Hepatocyte (in vitro differentiated cells): ENCODE data around the gene TMEM218. TPM values are rescaled to one million over a fixed set of nuclear protein-coding genes. Genes with fewer than 3 reads are reported as not detected.

Experiments used
- DNase-seq: peaks from one replicate; pipeline ENCODE4 v3.0.0-alpha.2; 2016; ENCODE audit warnings: low spot score
- H2AFZ ChIP-seq: fragments of 200-600 bp; sonication (generic); 2 replicates; pipeline ENCODE4 v1.6.0; 2016; ENCODE audit warnings: antibody characterized with exemption, mild to moderate bottlenecking
- H3K27ac ChIP-seq: fragments of 200-600 bp; sonication (generic); 2 replicates; pipeline ENCODE4 v1.5.1; 2016; ENCODE audit warnings: mild to moderate bottlenecking
- H3K27me3 ChIP-seq: fragments of 200-600 bp; sonication (generic); 2 replicates; pipeline ENCODE4 v1.6.1; 2016
- H3K36me3 ChIP-seq: fragments of 200-600 bp; sonication (generic); replicated peaks from 2 replicates; pipeline ENCODE4 v1.5.1; 2016; ENCODE audit warnings: low read depth; ENCODE audit not compliant: insufficient read depth
- H3K4me1 ChIP-seq: fragments of 200-600 bp; sonication (generic); 2 replicates; pipeline ENCODE4 v1.5.1; 2016; ENCODE audit warnings: mild to moderate bottlenecking, moderate library complexity; ENCODE audit not compliant: insufficient read depth
- H3K4me2 ChIP-seq: fragments of 200-600 bp; sonication (generic); 2 replicates; pipeline ENCODE4 v1.6.0; 2016
- H3K4me3 ChIP-seq: fragments of 200-600 bp; sonication (generic); 2 replicates; pipeline ENCODE4 v1.5.1; 2016; ENCODE audit warnings: mild to moderate bottlenecking
- H3K79me2 ChIP-seq: fragments of 200-600 bp; sonication (generic); 2 replicates; pipeline ENCODE4 v1.6.0; 2017; ENCODE audit warnings: mild to moderate bottlenecking
- H3K9me2 ChIP-seq: fragments of 200-600 bp; sonication (generic); replicated peaks from 2 replicates; pipeline ENCODE4 v1.6.0; 2017; ENCODE audit warnings: mild to moderate bottlenecking; ENCODE audit not compliant: insufficient read depth
- H3K9me3 ChIP-seq: fragments of 200-600 bp; sonication (generic); 2 replicates; pipeline ENCODE4 v1.5.1; 2016; ENCODE audit warnings: low read depth, mild to moderate bottlenecking
- H4K20me1 ChIP-seq: fragments of 200-600 bp; sonication (generic); 2 replicates; pipeline ENCODE4 v1.6.0; 2016; ENCODE audit warnings: mild to moderate bottlenecking; ENCODE audit not compliant: insufficient read depth, poor library complexity, severe bottlenecking
- CTCF ChIP-seq: fragments of 200-600 bp; sonication (generic); IDR thresholded peaks from 2 replicates; pipeline ENCODE4 v1.5.1; 2016; ENCODE audit warnings: antibody characterized with exemption, mild to moderate bottlenecking; ENCODE audit not compliant: poor library complexity
- EZH2 ChIP-seq: fragments of 200-600 bp; sonication (generic); IDR thresholded peaks from 2 replicates; pipeline ENCODE4 v1.6.1; 2016; ENCODE audit warnings: antibody characterized with exemption, mild to moderate bottlenecking, borderline replicate concordance
- EZH2phosphoT487 ChIP-seq: fragments of 200-600 bp; sonication (generic); IDR thresholded peaks from one replicate; pipeline ENCODE4 v1.6.1; 2018; ENCODE audit warnings: antibody characterized with exemption, mild to moderate bottlenecking, low read depth, moderate library complexity; ENCODE audit not compliant: unreplicated experiment, severe bottlenecking
- WGBS: methylation state at CpG from one replicate; pipeline ENCODE4 v1.1.6; 2016; ENCODE audit warnings: low lambda C conversion rate; ENCODE audit errors: missing lambda C conversion rate; 5-methylcytosine and 5-hydroxymethylcytosine counted together
- polyA plus RNA-seq: library from polyadenylated mRNA; unstranded; fragments of >200 nt; fragmentation: Nextera tagmentation; extraction: Ambion mirVana; gene quantifications from 2 replicates; pipeline ENCODE4 v1.2.1, GENCODE V29; 2016
- total RNA-seq: library from RNA; depleted of rRNA; stranded (reverse); fragments of >200 nt; gene quantifications from 2 replicates; pipeline ENCODE4 v1.2.3, GENCODE V29; 2014

TMEM218 gene
- total and polyA plus RNA-seq, 2 experiments from 2014 or later: 20.6 to 20.7 TPM

GRCh38 chr11:125100136-125100535, 11.3 kb downstream of the TMEM218 start:
- Histone ChIP-seq H3K4me2 (no peak overlapping the region), H3K36me3 (no peaks in the 10 kb centered on the region), H3K27me3 (no peaks in the 10 kb centered on the region), H3K9me3 (no peaks in the 10 kb centered on the region), H3K4me3 (no peak overlapping the region), H2AFZ (no peak overlapping the region), H4K20me1 (no peaks in the 10 kb centered on the region), H3K79me2 (no peaks in the 10 kb centered on the region), H3K27ac (no peak overlapping the region), H3K4me1 (no peaks in the 10 kb centered on the region), H3K9me2 (no peaks in the 10 kb centered on the region)
- no peak for DNase-seq
- TF ChIP-seq CTCF (no peak), EZH2phosphoT487 (no peak), EZH2 (no peak)
- WGBS: 95% methylated on average over 2 of the region's 2 CpGs

GRCh38 chr11:125094731-125095130, 16.7 kb downstream of the TMEM218 start:
- Histone ChIP-seq H2AFZ (no peak overlapping the region), H3K27ac (no peak overlapping the region), H3K36me3 (no peaks in the 10 kb centered on the region), H3K4me2 (no peak overlapping the region), H3K4me3 (no peak overlapping the region), H3K9me2 (no peaks in the 10 kb centered on the region), H3K9me3 (no peaks in the 10 kb centered on the region), H3K27me3 (no peaks in the 10 kb centered on the region), H4K20me1 (no peaks in the 10 kb centered on the region), H3K79me2 (no peaks in the 10 kb centered on the region), H3K4me1 (peaks cover 6% of the 10 kb centered on the region)
- 87% methylated on average over 2 of the region's 2 CpGs for WGBS
- TF ChIP-seq EZH2 (no peak), CTCF (no peak), EZH2phosphoT487 (no peak)
- DNase-seq: no peak

GRCh38 chr11:125093502-125093901, 17.9 kb downstream of the TMEM218 start:
- no peak overlapping the region for H3K27ac ChIP-seq
- no peak overlapping the region for H3K4me2 ChIP-seq
- no peaks in the 10 kb centered on the region for H3K9me3 ChIP-seq
- 84% methylated on average over 4 of the region's 4 CpGs for WGBS
- no peaks in the 10 kb centered on the region for H3K27me3 ChIP-seq
- H2AFZ ChIP-seq: no peak overlapping the region
- no peaks in the 10 kb centered on the region for H3K9me2 ChIP-seq
- H4K20me1 ChIP-seq: no peaks in the 10 kb centered on the region
- no peak for DNase-seq
- TF ChIP-seq CTCF: no peak
- TF ChIP-seq EZH2: no peak
- TF ChIP-seq EZH2phosphoT487: no peak
- H3K36me3 ChIP-seq: no peaks in the 10 kb centered on the region
- H3K79me2 ChIP-seq: no peaks in the 10 kb centered on the region
- H3K4me1 ChIP-seq: peaks cover 6% of the 10 kb centered on the region
- no peak overlapping the region for H3K4me3 ChIP-seq

- Histone ChIP-seq H4K20me1 (no peaks in the 10 kb centered on the region), H3K79me2 (no peaks in the 10 kb centered on the region), H2AFZ (no peak overlapping the region), H3K4me3 (no peak overlapping the region), H3K27me3 (no peaks in the 10 kb centered on the region), H3K27ac (no peak overlapping the region), H3K4me2 (no peak overlapping the region), H3K9me3 (no peaks in the 10 kb centered on the region), H3K36me3 (no peaks in the 10 kb centered on the region), H3K4me1 (peaks cover 6% of the 10 kb centered on the region), H3K9me2 (no peaks in the 10 kb centered on the region)
- TF ChIP-seq CTCF (no peak), EZH2 (no peak), EZH2phosphoT487 (no peak)
- DNase-seq: no peak
- WGBS: 95% methylated on average over 6 of the region's 6 CpGs
Measured at GRCh38 chr11:125092669-125093068, 18.8 kb downstream of the TMEM218 start.
